GM12873 (cell line): ENCODE data around the gene UCMA.

Source experiments
- TF ChIP-seq, protein P1 (sequence below): IDR thresholded peaks from 2 replicates; pipeline ENCODE4 v1.5.1; 2012; ENCODE audit warnings: low read depth, mild to moderate bottlenecking, moderate library complexity, low read length, control low read depth; ENCODE audit not compliant: insufficient read depth; ENCODE audit errors: missing control alignments

The UCMA gene

DNA sequence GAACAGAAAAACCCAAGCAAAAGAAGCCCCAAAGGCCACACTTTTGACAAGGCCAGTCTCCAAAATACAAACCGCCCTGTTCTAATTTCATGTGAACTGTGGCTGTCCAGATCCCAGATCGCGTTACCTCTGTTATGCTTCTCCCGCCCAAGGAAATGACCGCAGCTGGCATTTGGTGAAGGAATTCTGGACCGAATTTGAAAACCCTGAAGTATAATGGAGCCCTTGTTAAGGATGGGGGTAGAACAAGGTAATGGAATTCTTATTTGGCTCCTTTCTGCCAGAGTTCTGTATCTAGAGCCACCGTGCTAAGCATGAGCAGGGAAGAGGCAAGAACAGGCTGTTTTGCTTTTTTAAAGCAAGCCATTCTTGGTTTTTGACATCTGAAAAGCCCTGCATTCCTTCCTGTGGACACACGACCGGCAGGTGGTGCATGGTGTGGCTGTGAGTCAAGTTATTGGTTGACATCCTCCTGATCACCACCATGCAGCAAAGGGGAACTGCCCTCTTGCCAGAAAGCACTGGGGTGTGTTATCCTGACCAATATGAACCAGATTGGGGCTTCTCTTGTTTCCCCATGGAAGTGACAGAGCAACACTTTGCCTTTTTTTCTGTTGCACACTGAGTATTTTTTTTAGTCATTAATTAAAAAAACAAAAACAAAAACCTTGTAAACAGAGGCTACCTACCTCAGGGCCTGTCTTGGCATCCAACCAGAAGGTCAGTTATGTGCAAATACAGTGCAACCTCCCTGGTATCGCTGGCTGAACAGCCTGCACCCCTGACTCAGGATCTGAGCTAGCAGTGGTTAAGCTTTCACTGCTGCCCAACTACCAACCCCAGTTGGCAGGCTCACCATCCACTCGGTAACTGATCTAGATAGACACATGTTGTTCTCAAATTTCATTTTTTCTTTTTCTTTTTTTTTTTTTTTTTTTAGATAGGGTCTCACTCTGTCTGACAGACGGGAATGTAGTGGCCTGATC, 14.2 kb downstream of the UCMA start:
- TF ChIP-seq, protein P1, sequence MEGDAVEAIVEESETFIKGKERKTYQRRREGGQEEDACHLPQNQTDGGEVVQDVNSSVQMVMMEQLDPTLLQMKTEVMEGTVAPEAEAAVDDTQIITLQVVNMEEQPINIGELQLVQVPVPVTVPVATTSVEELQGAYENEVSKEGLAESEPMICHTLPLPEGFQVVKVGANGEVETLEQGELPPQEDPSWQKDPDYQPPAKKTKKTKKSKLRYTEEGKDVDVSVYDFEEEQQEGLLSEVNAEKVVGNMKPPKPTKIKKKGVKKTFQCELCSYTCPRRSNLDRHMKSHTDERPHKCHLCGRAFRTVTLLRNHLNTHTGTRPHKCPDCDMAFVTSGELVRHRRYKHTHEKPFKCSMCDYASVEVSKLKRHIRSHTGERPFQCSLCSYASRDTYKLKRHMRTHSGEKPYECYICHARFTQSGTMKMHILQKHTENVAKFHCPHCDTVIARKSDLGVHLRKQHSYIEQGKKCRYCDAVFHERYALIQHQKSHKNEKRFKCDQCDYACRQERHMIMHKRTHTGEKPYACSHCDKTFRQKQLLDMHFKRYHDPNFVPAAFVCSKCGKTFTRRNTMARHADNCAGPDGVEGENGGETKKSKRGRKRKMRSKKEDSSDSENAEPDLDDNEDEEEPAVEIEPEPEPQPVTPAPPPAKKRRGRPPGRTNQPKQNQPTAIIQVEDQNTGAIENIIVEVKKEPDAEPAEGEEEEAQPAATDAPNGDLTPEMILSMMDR: peak; percentile 31

DNA sequence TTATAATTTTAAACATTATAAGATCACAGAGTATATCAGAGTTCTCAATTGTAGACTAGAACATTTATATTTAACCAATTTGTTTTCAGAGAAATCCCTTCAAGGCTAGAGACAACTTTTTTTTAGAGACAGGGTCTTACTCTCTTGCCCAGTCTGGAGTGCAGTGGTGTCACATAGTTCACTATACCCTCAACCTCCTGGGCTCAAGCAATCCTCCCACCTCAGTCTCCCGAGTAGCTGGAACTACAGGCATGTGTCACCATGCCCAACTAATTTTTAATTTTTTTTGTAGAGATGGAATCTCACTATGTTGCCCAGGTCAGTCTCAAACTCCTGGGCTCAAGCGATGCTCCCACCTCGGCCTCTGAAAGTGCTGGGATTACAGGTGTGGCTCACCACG, 15.3 kb downstream of the UCMA start:
- TF ChIP-seq, protein P1: no peak

DNA sequence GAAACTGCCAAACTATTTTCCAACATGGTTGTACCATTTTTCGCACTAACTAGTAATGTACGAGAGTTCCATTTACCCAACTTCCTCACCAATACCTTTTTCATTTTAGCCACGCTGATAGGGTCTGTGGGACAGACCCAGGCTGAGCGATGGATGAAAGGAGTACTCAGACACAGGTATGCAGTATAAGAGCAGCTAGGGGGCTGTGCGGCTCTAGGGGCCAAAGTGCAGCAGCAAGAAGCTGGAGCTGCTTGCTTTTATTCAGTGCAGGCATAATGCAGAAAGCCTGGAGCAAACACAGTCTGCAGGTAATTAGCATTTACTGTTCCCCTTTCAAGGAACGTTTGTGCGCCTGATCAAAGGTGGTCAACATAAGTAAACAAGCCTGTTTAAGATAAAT, 21.0 kb downstream of the UCMA start:
- TF ChIP-seq, protein P1: no peak

DNA sequence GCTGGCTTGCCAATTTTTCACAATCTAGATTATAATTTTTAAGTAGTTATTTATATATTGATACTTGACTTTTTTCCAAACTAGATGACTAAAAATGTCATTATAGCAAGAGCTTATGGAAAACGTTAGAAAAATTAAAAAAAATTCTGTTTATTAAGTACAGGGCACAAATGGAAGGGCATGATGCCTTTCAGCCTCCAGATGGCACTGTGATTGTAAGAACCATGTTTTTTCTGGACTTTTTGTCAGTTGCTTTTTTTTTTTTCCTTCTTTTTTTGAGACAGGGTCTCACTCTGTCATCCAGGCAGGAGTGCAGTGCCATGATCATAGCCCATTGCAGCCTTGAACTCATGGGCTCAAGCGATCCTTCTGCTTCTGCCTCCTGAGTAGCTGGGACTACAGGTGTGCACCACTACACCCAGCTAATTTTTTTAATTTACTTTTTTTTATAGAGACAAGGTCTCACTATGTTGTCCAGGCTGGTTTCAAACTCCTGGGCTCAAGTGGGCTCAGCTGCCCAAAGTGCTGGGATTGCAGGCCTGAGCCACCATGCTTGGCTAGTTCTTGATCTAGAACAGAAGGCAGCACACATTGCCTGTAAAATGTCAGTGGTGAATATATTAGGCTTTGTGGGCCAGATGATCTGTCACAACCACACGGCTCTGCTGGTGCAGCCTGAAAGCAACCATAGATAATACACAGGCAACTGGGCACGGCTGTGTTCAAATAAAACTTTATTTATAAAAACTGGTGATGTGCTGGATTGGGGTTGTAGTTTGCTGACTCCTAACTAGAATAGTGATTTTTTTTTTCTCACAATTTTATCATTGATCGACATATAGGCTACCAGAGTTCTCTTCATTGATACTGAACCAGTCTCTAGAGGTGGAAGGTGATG, 27.4 kb downstream of the UCMA start:
- TF ChIP-seq, protein P1: peak; percentile 49

DNA sequence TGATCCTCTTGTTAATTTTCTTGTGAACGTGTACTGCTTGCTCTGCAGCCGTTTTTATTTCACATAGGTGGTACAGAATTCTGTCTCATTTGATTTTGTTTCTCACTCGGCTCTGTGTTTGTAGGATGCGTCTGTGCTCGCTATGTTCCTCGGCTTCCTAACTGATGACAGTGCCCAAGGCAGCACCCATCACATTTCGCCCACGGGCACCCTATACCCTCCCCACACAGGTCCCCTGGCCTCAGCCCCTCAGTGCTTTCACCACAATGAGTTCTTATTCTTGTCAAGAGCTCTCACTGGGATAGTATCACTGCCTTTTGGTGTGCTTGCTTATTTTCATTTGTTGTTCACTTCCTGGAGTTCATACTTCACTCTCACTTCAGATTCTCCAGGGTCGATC, 28.1 kb downstream of the UCMA start:
- TF ChIP-seq, protein P1: no peak

DNA sequence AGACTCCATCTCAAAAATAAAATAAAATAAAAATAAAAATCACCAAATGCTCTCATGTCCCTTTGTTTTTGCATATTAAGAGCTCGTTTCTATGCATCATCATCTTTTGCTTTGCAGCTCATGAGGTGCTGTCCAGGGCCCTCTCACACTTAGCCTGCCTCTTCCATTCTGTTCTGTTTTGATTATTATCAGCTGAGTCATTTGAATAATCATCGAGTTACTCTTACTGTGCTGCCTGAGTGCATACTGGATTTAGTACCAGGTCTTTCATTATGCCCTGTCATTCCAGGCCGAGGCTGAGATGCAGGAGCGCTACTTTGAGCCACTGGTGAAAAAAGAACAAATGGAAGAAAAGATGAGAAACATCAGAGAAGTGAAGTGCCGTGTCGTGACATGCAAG, 33.0 kb downstream of the UCMA start:
- TF ChIP-seq, protein P1: no peak

DNA sequence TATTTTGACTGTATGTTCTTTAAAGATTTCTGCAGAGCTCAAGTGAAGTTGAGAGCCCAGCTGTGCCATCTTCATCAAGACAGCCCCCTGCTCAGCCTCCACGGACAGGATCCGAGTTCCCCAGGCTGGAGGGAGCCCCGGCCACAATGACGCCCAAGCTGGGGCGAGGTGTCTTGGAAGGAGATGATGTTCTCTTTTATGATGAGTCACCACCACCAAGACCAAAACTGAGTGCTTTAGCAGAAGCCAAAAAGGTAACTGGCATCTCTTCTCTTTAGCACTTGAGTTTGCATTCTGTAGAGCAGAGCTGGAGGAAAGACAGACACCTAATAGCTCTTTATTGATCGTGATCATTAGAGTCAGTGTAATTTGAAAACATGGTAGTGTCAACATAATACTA, 39.2 kb downstream of the UCMA start:
- TF ChIP-seq, protein P1: no peak
